ENCODE measurements around the gene PIGS. TPM values are rescaled to one million over a fixed set of nuclear protein-coding genes. Genes with fewer than 3 reads are reported as not detected.

PIGS gene
- total and polyA plus RNA-seq, 9 of the 15 experiments (the other 6 are each of a cell fraction or from before 2014, with no cell fraction given): 47.5 to 138 (median 57.6) TPM

DNA sequence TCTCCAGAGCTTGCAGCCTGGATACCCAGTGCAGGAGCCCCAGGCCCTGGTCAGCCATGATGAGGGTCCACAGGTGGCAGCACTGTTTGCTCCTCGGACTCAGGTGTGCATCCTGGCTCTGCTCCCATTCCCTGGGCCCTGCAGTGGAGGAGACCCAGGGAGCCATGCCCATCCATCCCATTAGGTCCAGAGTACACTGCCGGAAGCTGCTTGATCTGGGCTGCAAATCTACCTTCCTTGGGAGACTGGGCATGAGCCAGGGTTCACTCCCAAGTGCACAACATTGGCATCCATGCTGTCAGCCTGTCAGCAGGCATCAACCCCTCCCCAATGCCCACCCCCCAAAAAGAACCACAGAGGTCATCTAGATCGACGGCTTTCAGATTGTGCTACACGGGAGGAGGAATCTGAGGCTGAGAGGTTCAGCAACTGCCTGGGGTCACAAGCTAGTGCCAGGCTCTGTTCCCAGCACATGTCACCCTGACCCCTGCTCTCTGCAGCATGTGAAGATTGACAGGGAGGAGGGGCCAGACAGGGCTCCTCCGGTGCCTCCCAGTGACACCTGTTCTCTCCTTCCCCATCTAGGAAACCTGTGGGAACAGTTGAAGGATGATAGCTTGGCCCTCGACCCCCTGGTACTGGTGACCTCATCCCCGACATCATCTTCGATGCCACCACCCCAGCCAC lies 34.6 kb downstream of the PIGS start:
- Histone ChIP-seq H3K4me1 (replicated peaks in 1 of 2; ENCODE audit: control insufficient read depth in 2 of 2, insufficient read depth in 2 of 2, low read length in 2 of 2) (peaks cover 0 to 15% of the 10 kb centered on the region in 2 experiments; a peak in 3 of 5 replicates), H3K79me2 (ENCODE audit: control insufficient read depth, insufficient read depth, low read length) (no peaks in the 10 kb centered on the region), H3K36me3 (ENCODE audit: control insufficient read depth, insufficient read depth, low read length) (no peaks in the 10 kb centered on the region), H3K4me2 (ENCODE audit: insufficient read depth, low read length) (no peak overlapping the region), H3K9me1 (ENCODE audit: control insufficient read depth, insufficient read depth, low read length) (no peaks in the 10 kb centered on the region), H3K9ac (ENCODE audit: insufficient read depth in 1 of 2, low read depth in 2 of 2, low read length in 2 of 2) (no peak overlapping the region; a peak in 1 of 4 replicates), H3K4me3 (no peak overlapping the region), H3K9me3 (replicated peaks; ENCODE audit: control insufficient read depth, insufficient read depth, low read depth, low read length) (no peaks in the 10 kb centered on the region), H2AFZ (ENCODE audit: low read depth, low read length) (no peak overlapping the region), H3K27me3 (ENCODE audit: control insufficient read depth in 2 of 2, insufficient read depth in 2 of 2, low read length in 2 of 2) (peaks cover 4 to 45% of the 10 kb centered on the region in 2 experiments; a peak in 4 of 5 replicates), H4K20me1 (replicated peaks; ENCODE audit: control insufficient read depth, insufficient read depth, low read length) (peaks cover 18% of the 10 kb centered on the region; the same call in 1 of the 2 replicates), H3K27ac (ENCODE audit: extremely low read depth, low read depth, low read length) (no peak overlapping the region)
- in situ Hi-C loops (cut with MboI) (loop anchor here (5.0 kb wide), 1 partner anchor 39 kb away; no protein-coding TSS in a partner anchor), intact Hi-C loops (cut with micrococcal nuclease) (no loop called here)
- ChIA-PET CTCF (ENCODE audit: low intra/inter-chr PET ratio) (no interaction called here), POLR2A (interaction anchor here (0.5 to 1.1 kb wide), 5 partner anchors 14 to 33 kb away, joined by 3 to 5 read pairs (median 4); no protein-coding TSS in a partner anchor)
- FAIRE-seq (no peak), DNase-seq (ENCODE audit: extremely low read depth in 1 of 4, low spot score in 3 of 4) (no peak), ATAC-seq (no peak)
- TF ChIP-seq PRPF4 (IDR thresholded peaks at IDR 0.05; ENCODE audit: insufficient read depth, low read depth, low read length, poor library complexity, severe bottlenecking): no peak
- no peak for TF ChIP-seq PURB (CRISPR knock-in tag; IDR thresholded peaks at IDR 0.05; ENCODE audit: low read depth)
- no peak for TF ChIP-seq SIRT6 (IDR thresholded peaks at IDR 0.05; ENCODE audit: low read depth, low read length)
- TF ChIP-seq RBBP5 (IDR thresholded peaks at IDR 0.05; ENCODE audit: borderline replicate concordance, insufficient read depth, low read length, poor library complexity, severe bottlenecking): no peak
- TF ChIP-seq, protein P1, sequence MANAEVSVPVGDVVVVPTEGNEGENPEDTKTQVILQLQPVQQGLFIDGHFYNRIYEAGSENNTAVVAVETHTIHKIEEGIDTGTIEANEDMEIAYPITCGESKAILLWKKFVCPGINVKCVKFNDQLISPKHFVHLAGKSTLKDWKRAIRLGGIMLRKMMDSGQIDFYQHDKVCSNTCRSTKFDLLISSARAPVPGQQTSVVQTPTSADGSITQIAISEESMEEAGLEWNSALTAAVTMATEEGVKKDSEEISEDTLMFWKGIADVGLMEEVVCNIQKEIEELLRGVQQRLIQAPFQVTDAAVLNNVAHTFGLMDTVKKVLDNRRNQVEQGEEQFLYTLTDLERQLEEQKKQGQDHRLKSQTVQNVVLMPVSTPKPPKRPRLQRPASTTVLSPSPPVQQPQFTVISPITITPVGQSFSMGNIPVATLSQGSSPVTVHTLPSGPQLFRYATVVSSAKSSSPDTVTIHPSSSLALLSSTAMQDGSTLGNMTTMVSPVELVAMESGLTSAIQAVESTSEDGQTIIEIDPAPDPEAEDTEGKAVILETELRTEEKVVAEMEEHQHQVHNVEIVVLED (CRISPR knock-in tag; IDR thresholded peaks at IDR 0.05): no peak
- TF ChIP-seq, protein P2, sequence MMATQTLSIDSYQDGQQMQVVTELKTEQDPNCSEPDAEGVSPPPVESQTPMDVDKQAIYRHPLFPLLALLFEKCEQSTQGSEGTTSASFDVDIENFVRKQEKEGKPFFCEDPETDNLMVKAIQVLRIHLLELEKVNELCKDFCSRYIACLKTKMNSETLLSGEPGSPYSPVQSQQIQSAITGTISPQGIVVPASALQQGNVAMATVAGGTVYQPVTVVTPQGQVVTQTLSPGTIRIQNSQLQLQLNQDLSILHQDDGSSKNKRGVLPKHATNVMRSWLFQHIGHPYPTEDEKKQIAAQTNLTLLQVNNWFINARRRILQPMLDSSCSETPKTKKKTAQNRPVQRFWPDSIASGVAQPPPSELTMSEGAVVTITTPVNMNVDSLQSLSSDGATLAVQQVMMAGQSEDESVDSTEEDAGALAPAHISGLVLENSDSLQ (IDR thresholded peaks at IDR 0.05): 0 out of 2 replicates have a peak, but pooled peaks have one; percentile 5
- TF ChIP-seq DMBX1 (CRISPR knock-in tag; IDR thresholded peaks at IDR 0.05; ENCODE audit: borderline replicate concordance): no peak
- no TSS peak for BruUV-seq (replicated peaks)
- WGBS (ENCODE audit: insufficient coverage, low coverage, missing lambda C conversion rate): 1% methylated on average over 8 of the region's 9 CpGs
